B cell (primary cell): Measurements from ENCODE around the gene BNIP3. TPM values are rescaled to one million over a fixed set of nuclear protein-coding genes. Genes with fewer than 3 reads are reported as not detected.
A peak's percentile ranks its signal among the peaks of the same experiment; 100 is the strongest.

Experiments used
- ATAC-seq: fragments of 200-7000 bp; cut with Tn5 transposase; one replicate; pipeline ENCODE4 v1.10.0; 2021; ENCODE audit warnings: low read depth, mild to moderate bottlenecking, moderate number of reproducible peaks, moderate library complexity
- CTCF ChIA-PET: fragments of 350-600 bp; sonication (Branson Sonifier 250); formaldehyde crosslinking; loops from one replicate; lab custom pipeline; 2021; ENCODE audit warnings: antibody characterized with exemption, inconsistent platforms; lab: Charles Lee
- POLR2A ChIA-PET: fragments of 350-600 bp; sonication (Branson Sonifier 250); formaldehyde crosslinking; loops from one replicate; lab custom pipeline; 2021; ENCODE audit warnings: antibody characterized with exemption; lab: Charles Lee
- DNase-seq: peaks from one replicate; pipeline ENCODE4 v3.0.0; 2013
- H2AFZ ChIP-seq: 2 replicates; pipeline ENCODE4 v1.6.1; 2012; ENCODE audit warnings: mild to moderate bottlenecking, low read depth, low read length; ENCODE audit not compliant: insufficient read depth, poor library complexity, severe bottlenecking
- H3K27ac ChIP-seq, 2 donors: 1 replicate in 1 of 2; 2 replicates in 1 of 2; pipeline ENCODE4 v1.5.1; 2012 to 2013; ENCODE audit warnings: low read length in 2 of 2, mild to moderate bottlenecking in 2 of 2, moderate library complexity in 1 of 2
- H3K27me3 ChIP-seq, 4 experiments: fragments of 200-600 bp in 1 of 4; sonication (generic) in 1 of 4; replicated peaks in 1 of 4; 1 replicate in 2 of 4; 2 replicates in 2 of 4; pipeline versions ENCODE4 v1.6.1 to v1.7.0; 2013 to 2016; ENCODE audit warnings: low read length in 3 of 4, mild to moderate bottlenecking in 2 of 4, mixed read lengths in 1 of 4, moderate library complexity in 1 of 4; ENCODE audit not compliant: insufficient read depth in 4 of 4, control insufficient read depth in 3 of 4; ENCODE audit errors: control extremely low read depth in 1 of 4
- H3K36me3 ChIP-seq, 2 experiments: replicated peaks in 1 of 2; 1 replicate in 1 of 2; 2 replicates in 1 of 2; pipeline versions ENCODE4 v1.6.1 to v1.7.1; 2013; ENCODE audit warnings: low read length in 1 of 2; ENCODE audit not compliant: insufficient read depth in 2 of 2, control insufficient read depth in 1 of 2; ENCODE audit errors: control extremely low read depth in 1 of 2, extremely low read depth in 1 of 2
- H3K4me1 ChIP-seq, 2 donors: fragments of 200-600 bp in 1 of 2; sonication (generic) in 1 of 2; 1 replicate in 1 of 2; 2 replicates in 1 of 2; pipeline versions ENCODE4 v1.5.1 to v1.6.1; 2013 to 2017; ENCODE audit warnings: low read length in 2 of 2; ENCODE audit not compliant: control insufficient read depth in 2 of 2, insufficient read depth in 2 of 2
- H3K4me2 ChIP-seq: replicated peaks from 2 replicates; pipeline ENCODE3; 2012; ENCODE audit warnings: mild to moderate bottlenecking, low read depth, low read length; ENCODE audit not compliant: poor library complexity, severe bottlenecking
- H3K4me3 ChIP-seq, 5 experiments: fragments of 200-600 bp in 1 of 5; sonication (generic) in 1 of 5; 1 replicate in 3 of 5; 2 replicates in 2 of 5; pipeline versions ENCODE4 v1.5.1 to v1.7.0; 2011 to 2016; ENCODE audit warnings: low read length in 4 of 5, mild to moderate bottlenecking in 4 of 5, low read depth in 2 of 5, control low read depth in 1 of 5, moderate library complexity in 1 of 5; ENCODE audit not compliant: insufficient read depth in 1 of 5; ENCODE audit errors: control extremely low read depth in 1 of 5, extremely low read depth in 1 of 5
- H3K79me2 ChIP-seq: fragments of 200-600 bp; sonication (generic); one replicate; pipeline ENCODE4 v1.6.0; 2016; ENCODE audit warnings: low read length; ENCODE audit not compliant: control insufficient read depth, insufficient read depth
- H3K9ac ChIP-seq: fragments of 200-600 bp; sonication (generic); 2 replicates; pipeline ENCODE4 v1.6.1; 2017; ENCODE audit warnings: mild to moderate bottlenecking, low read length, moderate library complexity
- H3K9me3 ChIP-seq, 3 donors: one replicate each; pipeline versions ENCODE4 v1.6.1 to v1.7.1; 2013; ENCODE audit warnings: low read length in 2 of 3; ENCODE audit not compliant: control insufficient read depth in 2 of 3, insufficient read depth in 1 of 3; ENCODE audit errors: control extremely low read depth in 1 of 3
- H4K20me1 ChIP-seq: 2 replicates; pipeline ENCODE4 v1.6.0; 2012; ENCODE audit warnings: mild to moderate bottlenecking, low read length; ENCODE audit not compliant: insufficient read depth, control insufficient read depth, poor library complexity, severe bottlenecking
- H3K27ac Mint-ChIP-seq: one replicate; pipeline ENCODE4 v1.8.0; 2021; ENCODE audit warnings: mixed read lengths
- H3K27me3 Mint-ChIP-seq: one replicate; pipeline ENCODE4 v1.8.0; 2021; ENCODE audit warnings: mixed read lengths
- H3K4me1 Mint-ChIP-seq: one replicate; pipeline ENCODE4 v1.8.0; 2021; ENCODE audit warnings: mixed read lengths
- H3K4me3 Mint-ChIP-seq: one replicate; pipeline ENCODE4 v1.8.0; 2021; ENCODE audit warnings: mixed read lengths
- H3K9me3 Mint-ChIP-seq: one replicate; pipeline ENCODE4 v1.8.0; 2022; ENCODE audit warnings: mixed read lengths; ENCODE audit not compliant: insufficient read depth
- EZH2 ChIP-seq: IDR thresholded peaks from 2 replicates; pipeline ENCODE4 v1.6.1; 2012; ENCODE audit warnings: borderline replicate concordance, low read depth, mild to moderate bottlenecking, moderate library complexity, low read length; ENCODE audit not compliant: insufficient read depth, poor library complexity, severe bottlenecking
- WGBS: methylation state at CpG from one replicate; pipeline ENCODE4 v1.1.5; 2013; ENCODE audit warnings: missing lambda C conversion rate; ENCODE audit not compliant: insufficient coverage; 5-methylcytosine and 5-hydroxymethylcytosine counted together
- intact Hi-C: fragments of 100-400 bp; cut with micrococcal nuclease; formaldehyde crosslinking; loops from one replicate; pipeline ENCODE4 v1.10.0; 2022
- polyA plus RNA-seq: library from polyadenylated mRNA; depleted of rRNA; stranded (reverse); fragments of >200 nt; gene quantifications from 2 replicates; pipeline ENCODE4 v1.2.3, GENCODE V29; 2012
- total RNA-seq, 2 donors: library from RNA; stranded (reverse); fragments of 120-200 nt in 1 of 2; gene quantifications; 1 replicate in 1 of 2; 2 replicates in 1 of 2; pipeline versions ENCODE4 v1.2.3 to v1.2.4, GENCODE V29; 2013 to 2022
- TF ChIP-seq, protein P1 (sequence below): fragments of 200-600 bp; IDR thresholded peaks from one replicate; pipeline ENCODE4 v1.8.0; 2022; ENCODE audit warnings: antibody characterized with exemption, mild to moderate bottlenecking

BNIP3 gene
- total and polyA plus RNA-seq, 2 donors (not counting 1 experiment from before 2014, with no cell fraction given) = 7.1 to 10.9 TPM

DNA sequence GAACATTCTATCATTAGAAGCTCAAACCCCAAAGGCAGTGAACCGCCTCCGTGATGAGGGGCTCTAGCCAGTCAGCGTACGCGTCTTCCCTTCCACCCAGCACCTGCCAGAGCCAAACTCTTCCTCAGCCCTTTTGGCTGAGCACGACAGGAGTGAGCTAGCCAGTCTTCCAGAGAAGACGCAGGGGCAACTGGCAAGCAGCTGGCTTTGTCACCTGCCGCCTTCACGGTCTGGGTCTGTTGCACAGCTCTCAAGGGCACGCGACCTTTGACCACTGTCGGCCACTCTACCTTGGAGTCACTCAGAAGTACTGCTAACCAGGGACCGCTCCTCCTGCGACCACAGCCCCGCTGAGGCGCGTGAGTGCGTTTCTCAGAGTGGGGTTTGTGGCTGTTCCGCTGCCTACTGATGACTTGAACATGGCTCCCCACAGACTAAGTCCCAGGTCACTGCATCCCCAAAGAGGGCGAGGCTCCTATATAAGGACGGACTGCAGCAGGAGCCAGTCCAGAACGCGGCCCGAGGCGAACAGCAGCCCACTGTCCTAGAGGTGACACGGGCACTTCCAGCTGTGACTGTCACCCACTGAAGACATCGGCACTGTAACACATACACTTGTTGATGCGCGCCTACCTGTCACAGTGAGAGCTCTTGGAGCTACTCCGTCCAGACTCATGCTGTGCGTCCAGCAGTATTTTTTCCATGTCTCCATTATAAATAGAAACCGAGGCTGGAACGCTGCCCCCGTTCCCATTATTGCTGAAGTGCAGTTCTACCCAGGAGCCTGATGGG, 8.4 kb downstream of the BNIP3 start:
- Histone ChIP-seq H4K20me1 (peaks cover 4% of the 10 kb centered on the region), H3K4me1 (no peaks in the 10 kb centered on the region), H2AFZ (no peak overlapping the region), H3K4me3 (no peak overlapping the region), H3K27me3 (no peaks in the 10 kb centered on the region), H3K4me2 (peak overlapping the region; percentile 10), H3K27ac (no peak overlapping the region), H3K9ac (no peak overlapping the region), H3K36me3 (peaks cover 0 to 18% of the 10 kb centered on the region in 2 experiments), H3K9me3 (peaks cover 0 to 3% (median 0%) of the 10 kb centered on the region in 3 donors), H3K79me2 (peaks cover 3% of the 10 kb centered on the region)
- no peak for ATAC-seq
- WGBS = 92% methylated on average over 33 of the region's 34 CpGs
- Mint-ChIP-seq H3K27me3 (no peaks in the 10 kb centered on the region), H3K4me3 (peak overlapping the region; percentile 35), H3K4me1 (peaks cover 2% of the 10 kb centered on the region), H3K27ac (no peak overlapping the region), H3K9me3 (no peaks in the 10 kb centered on the region)
- intact Hi-C loops = no loop called here
- TF ChIP-seq EZH2 = no peak
- TF ChIP-seq, protein P1, sequence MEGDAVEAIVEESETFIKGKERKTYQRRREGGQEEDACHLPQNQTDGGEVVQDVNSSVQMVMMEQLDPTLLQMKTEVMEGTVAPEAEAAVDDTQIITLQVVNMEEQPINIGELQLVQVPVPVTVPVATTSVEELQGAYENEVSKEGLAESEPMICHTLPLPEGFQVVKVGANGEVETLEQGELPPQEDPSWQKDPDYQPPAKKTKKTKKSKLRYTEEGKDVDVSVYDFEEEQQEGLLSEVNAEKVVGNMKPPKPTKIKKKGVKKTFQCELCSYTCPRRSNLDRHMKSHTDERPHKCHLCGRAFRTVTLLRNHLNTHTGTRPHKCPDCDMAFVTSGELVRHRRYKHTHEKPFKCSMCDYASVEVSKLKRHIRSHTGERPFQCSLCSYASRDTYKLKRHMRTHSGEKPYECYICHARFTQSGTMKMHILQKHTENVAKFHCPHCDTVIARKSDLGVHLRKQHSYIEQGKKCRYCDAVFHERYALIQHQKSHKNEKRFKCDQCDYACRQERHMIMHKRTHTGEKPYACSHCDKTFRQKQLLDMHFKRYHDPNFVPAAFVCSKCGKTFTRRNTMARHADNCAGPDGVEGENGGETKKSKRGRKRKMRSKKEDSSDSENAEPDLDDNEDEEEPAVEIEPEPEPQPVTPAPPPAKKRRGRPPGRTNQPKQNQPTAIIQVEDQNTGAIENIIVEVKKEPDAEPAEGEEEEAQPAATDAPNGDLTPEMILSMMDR = no peak
- POLR2A ChIA-PET = no interaction called here
- DNase-seq = no peak
- CTCF ChIA-PET = no interaction called here

GRCh38 chr10:131972474-131973071, 9.2 kb downstream of the BNIP3 start:
- Histone ChIP-seq H3K4me3 (no peak overlapping the region), H4K20me1 (no peaks in the 10 kb centered on the region), H3K79me2 (peaks cover 3% of the 10 kb centered on the region), H3K9me3 (peaks cover 0 to 3% (median 0%) of the 10 kb centered on the region in 3 donors), H3K27me3 (no peaks in the 10 kb centered on the region), H3K27ac (no peak overlapping the region), H3K9ac (no peak overlapping the region), H2AFZ (no peak overlapping the region), H3K4me1 (no peaks in the 10 kb centered on the region), H3K36me3 (peaks cover 0 to 18% of the 10 kb centered on the region in 2 experiments), H3K4me2 (peak overlapping the region; percentile 10)
- ATAC-seq (no peak), DNase-seq (no peak)
- ChIA-PET CTCF (no interaction called here), POLR2A (no interaction called here)
- intact Hi-C loops = no loop called here
- Mint-ChIP-seq H3K4me1 (peaks cover 2% of the 10 kb centered on the region), H3K4me3 (peak overlapping the region; percentile 35), H3K9me3 (no peaks in the 10 kb centered on the region), H3K27me3 (no peaks in the 10 kb centered on the region), H3K27ac (no peak overlapping the region)
- WGBS = 70% methylated on average over 9 of the region's 11 CpGs
- no peak for TF ChIP-seq EZH2
- TF ChIP-seq, protein P1 = no peak
